Testis (tissue), 3 donors: Measurements from ENCODE around the gene MEGF8. TPM values are rescaled to one million over a fixed set of nuclear protein-coding genes. Genes with fewer than 3 reads are reported as not detected.
"Not testable (repeated sequence)": the region's sequence is repeated elsewhere in the genome, so short reads cannot be mapped to it uniquely, and the experiment has no call there.

Source experiments
- DNase-seq: peaks from one replicate; pipeline ENCODE4 v3.0.0-alpha.2; 2019
- H3K27ac ChIP-seq, 2 donors: fragments of 200-600 bp; sonication (generic); one replicate each; pipeline ENCODE4 v1.5.1; 2019
- H3K27me3 ChIP-seq: fragments of 200-600 bp; sonication (generic); one replicate; pipeline ENCODE4 v1.5.1; 2019
- H3K36me3 ChIP-seq: fragments of 200-600 bp; sonication (generic); one replicate; pipeline ENCODE4 v1.5.1; 2017; ENCODE audit warnings: low read depth; ENCODE audit errors: missing control alignments
- H3K4me1 ChIP-seq: fragments of 200-600 bp; sonication (generic); one replicate; pipeline ENCODE4 v1.5.1; 2019
- H3K4me3 ChIP-seq, 2 donors: fragments of 200-600 bp; sonication (generic); one replicate each; pipeline ENCODE4 v1.5.1; 2017 to 2019
- H3K9me3 ChIP-seq: fragments of 200-600 bp; sonication (generic); one replicate; pipeline ENCODE4 v1.5.1; 2017
- POLR2A ChIP-seq: fragments of 450-650 bp; IDR thresholded peaks from one replicate; pipeline ENCODE4 v1.6.1; 2017; ENCODE audit warnings: antibody characterized with exemption, mild to moderate bottlenecking, moderate library complexity
- WGBS, 2 donors: methylation state at CpG; one replicate each; pipeline ENCODE4 v1.1.5; 2018; 5-methylcytosine and 5-hydroxymethylcytosine counted together
- intact Hi-C: fragments of 100-400 bp; cut with DNase I; formaldehyde crosslinking; loops from one replicate; pipeline ENCODE4 v1.15.1; 2023; ENCODE audit warnings: low total_unique reads
- polyA plus RNA-seq: library from polyadenylated mRNA; stranded (reverse); fragments of 350-450 nt; fragmentation: Illumina TruSeq; extraction: RNeasy Lipid Tissue Mini Kit (QIAGEN cat#74804); gene quantifications from one replicate; pipeline ENCODE4 v1.2.3, GENCODE V29; 2014; ENCODE audit warnings: low read depth, low replicate concordance; ENCODE audit not compliant: insufficient read depth
- total RNA-seq, 2 donors: library from RNA; depleted of rRNA; stranded (reverse); fragments of >200 nt; gene quantifications; one replicate each; pipeline ENCODE4 v1.2.3, GENCODE V29; 2016
- TF ChIP-seq, protein P1 (sequence below), 3 experiments: fragments of 450-650 bp in 2 of 3; fragments of 200-600 bp in 1 of 3; sonication (generic) in 1 of 3; IDR thresholded peaks; one replicate each; pipeline ENCODE4 v1.5.1; 2016 to 2019; ENCODE audit warnings: antibody characterized with exemption in 3 of 3, mild to moderate bottlenecking in 2 of 3, moderate library complexity in 1 of 3

Gene MEGF8
- total and polyA plus RNA-seq, 3 donors from 2014 or later = 18.8 to 27.3 (median 26.9) TPM

DNA sequence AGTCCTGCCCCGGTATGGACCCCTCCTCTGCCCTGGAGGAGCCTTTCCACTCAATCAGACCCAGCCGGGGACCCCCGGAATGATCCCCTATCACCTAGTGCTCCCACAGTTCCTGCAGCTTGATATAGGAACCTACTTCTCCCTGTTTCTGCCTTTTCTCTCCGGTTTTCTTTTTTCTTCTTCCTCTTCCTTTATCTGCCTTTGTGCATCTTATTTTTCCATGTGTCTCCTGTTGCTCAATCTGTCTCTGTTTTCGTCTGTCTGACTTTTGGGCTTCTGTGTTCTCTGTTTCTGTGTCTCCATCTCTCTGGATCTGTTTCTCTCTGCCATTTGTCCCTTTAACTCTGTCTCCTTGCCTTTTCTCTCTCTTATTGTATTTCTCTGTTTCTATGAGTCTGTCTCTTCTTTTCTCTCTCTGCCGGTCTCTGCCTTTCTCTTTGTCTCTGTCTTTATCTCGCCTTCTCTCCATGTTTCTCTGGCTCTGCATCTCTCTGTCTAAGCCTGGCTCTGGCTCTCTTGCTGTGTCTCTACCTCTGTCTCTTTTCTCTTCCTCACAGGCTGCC lies 10.0 kb downstream of the MEGF8 start:
- no peaks in the 10 kb centered on the region for H3K9me3 ChIP-seq
- DNase-seq = no peak
- 84 to 88% methylated on average over 7 of the region's 7 CpGs for WGBS, 2 donors
- TF ChIP-seq, protein P1, sequence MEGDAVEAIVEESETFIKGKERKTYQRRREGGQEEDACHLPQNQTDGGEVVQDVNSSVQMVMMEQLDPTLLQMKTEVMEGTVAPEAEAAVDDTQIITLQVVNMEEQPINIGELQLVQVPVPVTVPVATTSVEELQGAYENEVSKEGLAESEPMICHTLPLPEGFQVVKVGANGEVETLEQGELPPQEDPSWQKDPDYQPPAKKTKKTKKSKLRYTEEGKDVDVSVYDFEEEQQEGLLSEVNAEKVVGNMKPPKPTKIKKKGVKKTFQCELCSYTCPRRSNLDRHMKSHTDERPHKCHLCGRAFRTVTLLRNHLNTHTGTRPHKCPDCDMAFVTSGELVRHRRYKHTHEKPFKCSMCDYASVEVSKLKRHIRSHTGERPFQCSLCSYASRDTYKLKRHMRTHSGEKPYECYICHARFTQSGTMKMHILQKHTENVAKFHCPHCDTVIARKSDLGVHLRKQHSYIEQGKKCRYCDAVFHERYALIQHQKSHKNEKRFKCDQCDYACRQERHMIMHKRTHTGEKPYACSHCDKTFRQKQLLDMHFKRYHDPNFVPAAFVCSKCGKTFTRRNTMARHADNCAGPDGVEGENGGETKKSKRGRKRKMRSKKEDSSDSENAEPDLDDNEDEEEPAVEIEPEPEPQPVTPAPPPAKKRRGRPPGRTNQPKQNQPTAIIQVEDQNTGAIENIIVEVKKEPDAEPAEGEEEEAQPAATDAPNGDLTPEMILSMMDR (IDR thresholded peaks at IDR 0.05) = no peak
- no peak for TF ChIP-seq POLR2A
- no peak overlapping the region for H3K27ac ChIP-seq
- no peaks in the 10 kb centered on the region for H3K27me3 ChIP-seq
- intact Hi-C loops = no loop called here
- H3K4me1 ChIP-seq = peaks cover 16% of the 10 kb centered on the region
- no peak overlapping the region for H3K4me3 ChIP-seq
- no peaks in the 10 kb centered on the region for H3K36me3 ChIP-seq

GRCh38 chr19:42335971-42336370 lies 10.5 kb downstream of the MEGF8 start:
- Histone ChIP-seq H3K4me1 (peaks cover 11% of the 10 kb centered on the region), H3K36me3 (no peaks in the 10 kb centered on the region), H3K27ac (no peak overlapping the region), H3K27me3 (no peaks in the 10 kb centered on the region), H3K4me3 (no peak overlapping the region), H3K9me3 (no peaks in the 10 kb centered on the region)
- DNase-seq = no peak
- TF ChIP-seq POLR2A = no peak
- TF ChIP-seq, protein P1 (IDR thresholded peaks at IDR 0.05) = no peak
- 91% methylated on average over 16 to 19 of the region's 19 CpGs for WGBS, 2 donors
- intact Hi-C loops = no loop called here

DNA sequence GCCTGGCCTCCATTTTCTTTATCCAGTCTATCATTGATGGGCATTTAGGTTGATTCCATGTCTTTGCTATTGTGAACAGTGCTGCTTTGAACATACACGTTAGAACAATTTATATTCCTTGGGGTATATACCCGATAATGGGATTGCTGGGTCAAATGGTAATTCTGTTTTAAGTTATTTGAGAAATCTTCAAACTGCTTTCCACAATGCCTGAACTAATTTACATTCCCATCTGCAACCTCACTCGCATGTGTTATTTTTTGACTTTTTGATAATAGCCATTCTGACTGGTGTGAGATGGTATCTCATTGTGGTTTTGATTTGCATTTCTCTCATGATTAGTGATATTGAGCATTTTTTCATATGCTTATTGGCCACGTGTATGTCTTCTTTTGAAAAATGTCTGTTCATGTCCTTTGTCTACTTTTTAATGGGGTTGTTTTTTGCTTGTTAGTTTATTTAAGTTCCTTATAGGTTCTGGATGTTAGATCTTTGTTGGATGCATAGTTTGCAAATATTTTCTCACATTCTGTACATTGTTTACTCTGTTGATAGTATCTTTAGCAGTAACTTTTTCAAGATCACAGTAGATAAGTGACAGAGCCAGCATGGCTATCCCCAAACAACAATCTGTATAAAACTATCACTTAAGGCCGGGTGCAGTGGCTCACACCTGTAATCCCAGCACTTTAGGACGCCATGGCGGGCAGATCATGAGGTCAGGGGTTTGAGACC lies 13.9 kb downstream of the MEGF8 start:
- H3K27ac ChIP-seq, H3K9me3 ChIP-seq, H3K4me3 ChIP-seq, intact Hi-C loops, H3K4me1 ChIP-seq, H3K36me3 ChIP-seq, DNase-seq, H3K27me3 ChIP-seq: not testable (repeated sequence)
- 93 to 94% methylated on average over 7 of the region's 7 CpGs for WGBS, 2 donors

GRCh38 chr19:42339922-42340321 lies 14.5 kb downstream of the MEGF8 start:
- H3K4me3 ChIP-seq, H3K27me3 ChIP-seq, intact Hi-C loops, H3K9me3 ChIP-seq, H3K4me1 ChIP-seq, H3K36me3 ChIP-seq, DNase-seq, H3K27ac ChIP-seq: not testable (repeated sequence)
- WGBS, 2 donors = 94 to 98% methylated on average over 4 of the region's 4 CpGs

- intact Hi-C loops = no loop called here
- H3K4me3 ChIP-seq = no peak overlapping the region
- no peak for DNase-seq
- no peak overlapping the region for H3K27ac ChIP-seq
- H3K27me3 ChIP-seq = no peaks in the 10 kb centered on the region
- WGBS, 2 donors = 81 to 90% methylated on average over 12 to 17 of the region's 17 CpGs
- no peaks in the 10 kb centered on the region for H3K9me3 ChIP-seq
- H3K36me3 ChIP-seq = no peaks in the 10 kb centered on the region
- H3K4me1 ChIP-seq = no peaks in the 10 kb centered on the region
- no peak for TF ChIP-seq POLR2A
- TF ChIP-seq, protein P1 (IDR thresholded peaks at IDR 0.05) = no peak
Observed at GRCh38 chr19:42343344-42344110, 18.1 kb downstream of the MEGF8 start.
